ENCODE results near the gene ZC3H14.
A peak's percentile ranks its signal among the peaks of the same experiment; 100 is the strongest.

The ZC3H14 gene

DNA sequence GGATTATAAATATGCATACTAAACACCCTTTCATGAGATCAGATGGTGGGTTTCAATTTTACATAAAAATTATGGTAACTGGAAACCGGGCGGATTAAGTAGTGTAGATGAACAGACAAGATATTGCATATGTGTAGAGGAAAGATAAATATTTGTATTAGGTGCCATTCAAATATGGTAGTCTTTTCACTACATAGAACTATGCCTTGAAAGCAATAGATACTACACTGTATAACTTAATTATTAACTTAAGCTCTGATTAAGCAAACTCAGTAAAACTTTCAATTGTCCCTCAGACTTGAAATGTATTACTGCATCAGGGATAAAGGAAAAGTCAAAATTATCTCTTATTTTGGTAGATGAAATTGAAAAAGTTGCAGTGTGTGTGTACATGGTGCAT is 10.0 kb upstream of the ZC3H14 start:
- DNase-seq (ENCODE audit: low read depth): no peak

DNA sequence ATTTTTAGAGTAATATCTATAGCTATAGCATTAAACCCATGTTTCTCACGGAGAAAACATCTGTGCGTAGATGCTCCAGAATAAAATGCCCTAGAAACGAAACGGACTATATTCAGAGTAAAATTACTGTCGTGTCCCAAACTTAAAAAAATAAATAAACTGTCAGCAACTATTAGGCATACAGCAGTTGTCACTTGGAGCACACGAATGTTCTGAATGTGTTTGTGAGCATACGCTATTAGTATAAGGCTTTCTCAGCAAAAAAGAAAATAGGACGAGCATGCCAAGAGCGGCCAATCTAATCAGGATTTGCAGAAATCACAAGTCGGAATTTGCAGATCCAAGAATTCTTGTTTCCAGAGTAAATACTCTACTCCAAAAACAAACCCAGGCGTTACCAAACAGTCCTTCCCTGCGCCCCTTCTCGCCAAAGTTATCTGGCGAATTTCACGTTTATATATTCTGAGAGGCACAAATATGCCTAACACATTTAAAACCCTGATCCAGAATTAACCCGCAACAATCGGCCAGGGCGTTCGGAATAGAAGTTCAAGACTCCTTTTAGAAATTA is 8.9 kb upstream of the ZC3H14 start:
- peak; percentile 14 for DNase-seq (ENCODE audit: low read depth)

GRCh38 chr14:88554457-88555286 is 8.2 kb upstream of the ZC3H14 start, which contains the start of gene PTPN21:
PTPN21 (minus strand) TSS chr14:88555007; CDS start chr14:88550417, 4,590 bp downstream.
- DNase-seq (ENCODE audit: low read depth): peak; percentile 79

DNA sequence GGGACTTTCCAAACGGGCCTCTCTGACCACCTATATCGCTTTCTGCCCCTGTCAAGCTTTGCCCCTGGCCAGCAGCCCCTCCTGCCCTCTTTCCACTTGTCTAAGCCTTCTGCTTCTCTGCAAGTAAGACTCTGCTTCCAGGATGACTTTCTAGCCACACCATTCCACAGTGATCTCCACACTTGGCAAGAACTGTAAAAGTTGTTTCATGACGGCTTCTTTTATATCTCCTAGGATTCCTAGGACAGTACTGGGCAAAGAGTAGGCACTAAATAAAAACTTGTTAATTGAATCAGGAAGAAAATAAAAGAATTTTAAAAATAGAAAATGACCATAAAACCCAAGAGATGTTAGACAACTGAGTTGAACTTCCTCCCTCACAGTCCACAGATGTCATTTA is 6.3 kb upstream of the ZC3H14 start:
- DNase-seq (ENCODE audit: low read depth): peak; percentile 55

DNA sequence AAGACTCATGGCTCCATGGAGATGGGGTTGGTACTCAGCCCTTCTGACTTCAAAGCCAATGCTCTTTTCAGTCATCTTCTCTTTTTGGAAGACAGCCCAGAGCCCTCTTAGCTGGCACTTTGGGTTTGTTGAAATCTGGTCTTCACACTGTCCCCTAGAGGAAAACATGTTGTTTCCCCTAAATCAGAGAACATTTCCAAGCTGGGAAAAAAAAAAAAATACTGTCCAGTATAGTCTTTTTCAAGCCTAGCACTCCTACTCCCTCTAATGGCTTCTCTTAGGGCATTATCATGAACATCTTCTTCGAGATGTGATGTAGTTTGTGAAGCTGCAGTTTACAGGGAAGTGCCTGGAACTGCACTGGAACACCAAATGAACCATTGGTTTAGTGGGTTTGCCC is 3.0 kb upstream of the ZC3H14 start:
- peak; percentile 80 for DNase-seq (ENCODE audit: low read depth)

DNA sequence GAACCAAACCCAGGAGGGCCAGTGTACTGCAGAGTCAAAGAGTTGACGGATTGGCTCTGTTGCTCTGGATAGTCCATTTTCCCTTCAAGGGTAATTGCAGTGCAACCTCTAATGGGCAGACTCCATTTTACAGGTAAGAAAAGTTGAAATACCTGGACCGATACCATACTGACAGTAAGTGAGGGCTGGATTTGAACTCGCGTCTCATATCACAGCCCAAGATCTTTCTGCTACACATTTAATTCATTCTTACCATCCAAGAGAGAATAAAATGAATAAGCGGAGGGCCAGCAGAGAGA is 356 bp upstream of the ZC3H14 start:
- DNase-seq (ENCODE audit: low read depth): no peak

DNA sequence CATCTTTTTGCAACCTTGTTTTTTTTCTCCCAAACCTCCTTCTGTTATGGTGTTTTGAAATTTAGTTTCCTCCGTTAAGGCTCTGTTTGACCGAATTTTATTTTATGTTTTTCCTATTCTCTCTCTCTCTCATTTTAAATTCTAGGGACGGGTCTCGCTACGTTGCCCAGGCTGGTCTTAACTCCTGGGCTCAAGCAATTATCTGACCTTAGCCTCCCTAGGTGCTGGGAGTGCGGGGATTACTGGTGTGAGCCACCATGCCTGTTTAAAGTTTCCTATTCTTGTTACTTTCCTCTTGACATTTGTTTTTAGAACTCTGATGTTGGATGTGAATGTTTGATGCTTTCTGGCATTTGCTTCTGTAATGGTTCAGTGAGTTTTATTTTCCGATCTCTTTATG is 1.0 kb downstream of the ZC3H14 start:
- no peak for DNase-seq (ENCODE audit: low read depth)

DNA sequence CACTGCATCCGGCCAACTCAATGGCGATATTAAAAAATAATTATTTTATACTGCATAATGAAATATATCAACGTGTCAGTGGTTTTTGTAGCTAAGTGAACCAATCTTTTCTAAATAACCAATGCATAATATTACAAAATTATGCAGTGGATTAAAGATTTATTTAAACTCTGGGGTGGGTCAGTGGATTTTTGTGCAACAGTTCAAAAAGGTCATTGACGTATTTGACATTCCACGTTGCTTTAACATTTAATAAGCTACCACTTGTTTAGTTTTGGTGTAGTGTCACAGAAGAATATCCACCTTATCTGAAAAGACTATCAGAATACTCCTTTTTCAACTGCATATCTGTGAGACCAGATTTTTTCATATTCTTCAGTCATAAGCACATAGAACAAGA is 2.6 kb downstream of the ZC3H14 start:
- no peak for DNase-seq (ENCODE audit: low read depth)

DNA sequence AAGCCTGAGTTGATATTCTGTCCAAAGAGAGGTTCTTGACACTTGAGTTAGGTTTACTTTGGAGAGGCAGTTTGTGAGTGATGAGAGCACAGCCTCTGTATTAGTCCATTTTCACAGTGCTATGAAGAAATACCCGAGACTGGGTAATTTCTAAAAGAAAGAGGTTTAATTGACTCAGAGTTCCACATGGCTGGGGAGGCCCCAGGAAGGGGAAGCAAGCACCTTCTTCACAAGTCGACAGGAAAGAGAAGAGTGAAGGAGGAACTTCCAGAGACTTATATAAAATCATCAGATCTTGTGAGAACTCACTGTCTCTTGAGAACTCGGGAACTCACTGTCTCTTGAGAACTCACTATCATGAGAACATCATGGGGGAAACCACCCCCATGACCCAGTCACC is 5.4 kb downstream of the ZC3H14 start:
- DNase-seq (ENCODE audit: low read depth): no peak

DNA sequence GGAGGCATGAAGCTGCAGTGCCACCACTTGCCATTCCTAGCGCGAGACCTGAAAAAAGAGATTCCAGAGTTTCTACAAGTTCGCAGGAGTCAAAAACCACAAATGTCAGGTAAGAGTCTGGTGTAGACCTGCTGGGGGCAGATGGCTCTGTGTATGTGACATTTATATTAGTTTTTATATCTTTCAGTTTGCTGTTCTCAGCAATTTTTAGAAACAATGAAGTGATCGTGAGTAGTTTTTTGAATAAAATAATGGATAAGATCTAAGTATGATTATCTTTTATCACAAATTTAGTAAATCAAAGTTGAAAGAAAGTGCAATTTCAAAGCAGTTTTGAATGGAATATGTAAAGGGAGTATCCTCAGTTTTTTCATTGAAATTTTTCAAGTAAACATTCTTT is 9.3 kb downstream of the ZC3H14 start:
- no peak for DNase-seq (ENCODE audit: low read depth)

GRCh38 chr14:88576222-88576621 is 13.4 kb downstream of the ZC3H14 start:
- no peak for DNase-seq (ENCODE audit: low read depth)

GRCh38 chr14:88584451-88584850 is 21.6 kb downstream of the ZC3H14 start:
- DNase-seq (ENCODE audit: low read depth): no peak

- no peak for DNase-seq (ENCODE audit: low read depth)
These were observed 25.2 kb downstream of the ZC3H14 start for GRCh38 chr14:88588081-88588480.

GRCh38 chr14:88590173-88590572 is 27.3 kb downstream of the ZC3H14 start:
- peak; percentile 52 for DNase-seq (ENCODE audit: low read depth)

DNA sequence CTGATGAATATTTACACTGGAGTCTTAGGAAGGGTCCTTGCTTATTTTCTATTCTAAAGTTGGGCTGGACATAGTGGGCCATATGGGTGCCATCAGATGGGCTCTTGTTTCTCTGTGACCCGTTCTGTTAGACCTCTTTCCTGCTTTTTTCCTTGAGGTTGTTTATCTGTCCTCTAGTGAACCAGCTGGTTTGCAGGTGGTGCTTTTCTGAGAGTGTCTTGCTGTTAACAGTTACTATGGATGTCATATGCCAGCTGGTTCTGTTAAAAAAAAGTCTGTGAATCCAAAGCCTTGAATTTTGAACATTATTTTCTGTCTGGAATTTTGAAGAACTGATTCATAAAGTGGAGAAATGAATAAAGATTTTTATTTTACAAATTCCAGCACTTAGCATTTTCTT is 29.2 kb downstream of the ZC3H14 start:
- DNase-seq (ENCODE audit: low read depth): no peak

- no peak for DNase-seq (ENCODE audit: low read depth)
These were observed 34.2 kb downstream of the ZC3H14 start for GRCh38 chr14:88597038-88597437.

DNA sequence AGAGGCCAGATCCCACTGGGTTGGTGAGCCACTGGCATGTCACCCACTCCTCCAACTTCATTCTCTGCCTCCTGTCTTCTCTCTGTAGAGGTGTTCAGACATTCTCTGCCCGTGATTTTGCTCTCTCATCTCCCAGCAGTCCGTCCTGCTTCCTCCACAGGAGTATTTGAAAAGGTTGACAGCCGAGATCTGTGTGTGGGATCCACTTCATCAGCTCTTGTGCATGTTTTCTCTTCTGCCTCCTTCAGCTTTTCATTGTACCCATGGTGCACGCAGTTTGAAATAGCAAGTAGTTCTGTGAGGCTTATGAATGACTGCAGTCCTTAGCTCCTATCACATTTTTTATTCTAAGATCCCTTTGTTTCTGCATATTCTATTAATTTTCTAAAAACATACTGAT is 34.8 kb downstream of the ZC3H14 start:
- no peak for DNase-seq (ENCODE audit: low read depth)

DNA sequence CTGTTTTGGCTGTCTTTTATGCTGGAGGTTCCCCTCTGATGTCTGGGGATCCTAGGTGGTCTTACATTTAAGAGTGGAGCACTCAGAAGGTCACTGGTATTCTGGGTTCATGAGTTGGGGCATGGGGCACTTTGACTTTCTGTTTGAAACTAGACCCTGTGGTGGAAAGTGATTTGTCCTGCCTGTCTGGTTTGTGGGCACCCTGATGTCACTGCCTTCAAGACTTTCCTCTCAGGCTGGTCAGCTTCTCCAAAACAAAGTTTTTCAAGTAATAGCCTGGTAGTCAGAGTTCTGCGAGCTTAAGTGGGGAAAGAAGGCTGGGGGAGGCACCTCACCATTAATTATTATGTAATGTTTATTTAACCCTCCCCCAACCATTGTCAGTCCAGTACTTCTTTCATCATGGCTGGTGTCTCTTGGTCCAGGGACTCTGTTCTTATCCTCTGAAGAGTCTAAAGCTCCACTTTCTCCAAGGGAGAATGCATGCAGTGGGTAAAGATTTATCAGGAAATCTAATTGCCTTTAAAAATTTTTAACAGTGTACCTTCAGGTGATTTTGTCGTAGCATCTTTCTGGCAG is 35.3 kb downstream of the ZC3H14 start:
- DNase-seq (ENCODE audit: low read depth): no peak

GRCh38 chr14:88599326-88599725 is 36.5 kb downstream of the ZC3H14 start:
- DNase-seq (ENCODE audit: low read depth): no peak

DNA sequence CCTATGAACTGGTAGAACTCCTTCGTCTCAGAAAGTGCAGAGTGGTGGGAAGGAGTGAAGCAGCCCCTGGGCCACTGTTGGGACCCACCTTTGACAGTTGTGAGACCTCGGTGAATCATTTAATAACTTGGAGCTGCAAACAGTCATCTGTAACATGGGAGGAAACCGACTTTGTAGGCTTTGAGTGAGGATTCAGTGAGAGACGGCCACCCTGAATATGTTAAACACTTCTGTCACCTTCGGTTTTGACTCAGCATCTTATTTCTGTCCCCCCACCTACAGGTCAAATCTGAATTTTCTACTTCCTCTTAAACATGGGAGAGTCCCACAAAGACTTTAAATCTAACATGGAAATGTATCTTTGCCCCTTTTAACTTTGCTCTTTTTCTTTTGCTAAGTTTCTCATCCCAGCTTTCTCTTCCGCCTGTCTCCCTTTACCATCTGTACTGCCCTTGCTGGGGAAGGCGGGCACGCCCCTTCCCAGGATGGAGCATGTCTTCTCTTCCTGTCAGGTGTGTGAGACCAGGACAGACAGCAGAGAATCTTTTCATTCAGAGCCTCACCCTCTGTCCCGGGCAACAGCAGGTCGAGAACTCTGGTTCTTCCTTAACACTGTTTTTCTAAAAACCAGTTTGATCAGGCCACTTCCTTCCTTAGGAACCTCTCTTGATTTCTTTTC is 37.1 kb downstream of the ZC3H14 start:
- DNase-seq (ENCODE audit: low read depth): no peak

GRCh38 chr14:88604212-88604611 is 41.4 kb downstream of the ZC3H14 start:
- no peak for DNase-seq (ENCODE audit: low read depth)

DNA sequence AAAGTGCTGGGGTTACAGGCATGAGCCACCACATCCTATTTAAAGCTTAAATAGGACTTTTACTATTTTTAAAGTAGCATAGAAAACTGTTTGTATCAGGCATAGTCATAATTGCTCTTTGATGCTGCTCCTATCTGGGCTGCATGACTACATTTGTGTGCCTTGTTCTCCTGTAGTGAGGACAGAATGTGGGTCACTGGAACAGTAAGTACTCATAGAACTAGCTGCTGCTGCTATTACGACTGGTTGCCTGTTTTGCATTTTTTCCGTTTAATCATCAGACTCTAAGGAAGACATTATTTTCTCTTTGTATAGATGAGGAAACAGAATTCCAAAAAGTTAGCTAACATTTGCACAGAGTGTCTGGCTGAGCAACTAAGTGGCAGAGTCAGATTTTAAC is 42.8 kb downstream of the ZC3H14 start:
- no peak for DNase-seq (ENCODE audit: low read depth)

DNA sequence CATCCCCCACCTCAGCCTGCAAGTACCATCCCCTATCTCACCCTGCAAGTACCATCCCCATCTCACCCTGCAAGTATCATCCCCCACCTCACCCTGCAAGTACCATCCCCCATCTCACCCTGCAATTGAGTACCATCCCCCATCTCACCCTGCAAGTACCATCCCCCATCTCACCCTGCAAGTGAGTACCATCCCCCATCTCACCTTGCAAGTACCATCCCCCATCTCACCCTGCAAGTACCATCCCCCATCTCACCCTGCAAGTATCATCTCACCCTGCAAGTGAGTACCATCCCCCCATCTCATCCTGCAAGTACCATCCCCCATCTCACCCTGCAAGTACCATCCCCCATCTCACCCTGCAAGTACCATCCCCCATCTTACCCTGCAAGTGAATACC is 45.0 kb downstream of the ZC3H14 start:
- DNase-seq (ENCODE audit: low read depth): no peak
